GM23338 (cell line): ENCODE measurements around the gene MAD1L1. TPM values are rescaled to one million over a fixed set of nuclear protein-coding genes. Genes with fewer than 3 reads are reported as not detected.

Experiments used
- ATAC-seq: fragments of 200-7000 bp; cut with Tn5 transposase; 3 replicates; pipeline ENCODE4 v1.9.1; 2020
- DNase-seq: peaks from one replicate; pipeline ENCODE4 v3.0.0-alpha.2; 2015; ENCODE audit warnings: low spot score
- H2AFZ ChIP-seq: fragments of 200-600 bp; sonication (generic); 2 replicates; pipeline ENCODE4 v1.8.0; 2016; ENCODE audit warnings: antibody characterized with exemption, mild to moderate bottlenecking, moderate library complexity
- H3F3A ChIP-seq: fragments of 200-600 bp; sonication (generic); replicated peaks from 2 replicates; pipeline ENCODE4 v1.8.0; 2017; ENCODE audit warnings: antibody characterized with exemption, mixed run types, low read depth
- H3K27ac ChIP-seq: fragments of 200-600 bp; sonication (generic); 2 replicates; pipeline ENCODE4 v1.6.1; 2016; ENCODE audit warnings: low read depth
- H3K27me3 ChIP-seq: fragments of 200-600 bp; sonication (generic); 2 replicates; pipeline ENCODE4 v1.8.0; 2016; ENCODE audit warnings: mild to moderate bottlenecking, mixed run types, moderate library complexity; ENCODE audit not compliant: insufficient read depth
- H3K36me3 ChIP-seq: fragments of 200-600 bp; sonication (generic); 2 replicates; pipeline ENCODE4 v1.8.0; 2016; ENCODE audit warnings: mild to moderate bottlenecking; ENCODE audit not compliant: insufficient read depth
- H3K4me1 ChIP-seq: fragments of 200-600 bp; sonication (generic); 2 replicates; pipeline ENCODE4 v1.8.0; 2016; ENCODE audit warnings: mild to moderate bottlenecking, moderate library complexity; ENCODE audit not compliant: insufficient read depth
- H3K4me2 ChIP-seq: fragments of 200-600 bp; sonication (generic); 2 replicates; pipeline ENCODE4 v1.7.1; 2017; ENCODE audit warnings: mixed run types
- H3K4me3 ChIP-seq: fragments of 200-600 bp; sonication (generic); 2 replicates; pipeline ENCODE4 v1.6.1; 2016; ENCODE audit warnings: mixed run types
- H3K79me2 ChIP-seq: fragments of 200-600 bp; sonication (generic); replicated peaks from 2 replicates; pipeline ENCODE4 v1.8.0; 2017; ENCODE audit warnings: mild to moderate bottlenecking; ENCODE audit not compliant: insufficient read depth
- H3K9me2 ChIP-seq: fragments of 200-600 bp; sonication (generic); 2 replicates; pipeline ENCODE4 v1.8.0; 2017; ENCODE audit not compliant: insufficient read depth
- H4K20me1 ChIP-seq: fragments of 200-600 bp; sonication (generic); replicated peaks from 2 replicates; pipeline ENCODE4 v1.8.0; 2017; ENCODE audit warnings: mild to moderate bottlenecking; ENCODE audit not compliant: insufficient read depth
- H3K27ac Mint-ChIP-seq: 2 replicates; pipeline ENCODE4 v1.8.0; 2020; ENCODE audit warnings: inconsistent platforms, mild to moderate bottlenecking, moderate library complexity, mixed read lengths
- H3K27me3 Mint-ChIP-seq: 3 replicates; pipeline ENCODE4 v1.8.0; 2022; ENCODE audit warnings: low read depth, mild to moderate bottlenecking, moderate library complexity, mixed read lengths, inconsistent platforms; ENCODE audit not compliant: insufficient read depth, poor library complexity
- H3K36me3 Mint-ChIP-seq: 3 replicates; pipeline ENCODE4 v1.8.0; 2021; ENCODE audit warnings: low read depth, mild to moderate bottlenecking, inconsistent platforms, moderate library complexity, mixed read lengths
- H3K4me1 Mint-ChIP-seq: 3 replicates; pipeline ENCODE4 v1.8.0; 2020; ENCODE audit warnings: mild to moderate bottlenecking, inconsistent platforms, mixed read lengths
- H3K4me3 Mint-ChIP-seq: 3 replicates; pipeline ENCODE4 v1.8.0; 2021; ENCODE audit warnings: moderate library complexity, mild to moderate bottlenecking, inconsistent platforms, mixed read lengths
- H3K9me3 Mint-ChIP-seq: 3 replicates; pipeline ENCODE4 v1.8.0; 2020; ENCODE audit warnings: moderate library complexity, mild to moderate bottlenecking, inconsistent platforms, mixed read lengths
- CREB1 ChIP-seq: fragments of 250-450 bp; sonication (Bioruptor Pico); IDR thresholded peaks from 2 replicates; pipeline ENCODE4 v1.5.0; 2020; ENCODE audit warnings: low read depth, mild to moderate bottlenecking, moderate library complexity
- EZH2 ChIP-seq: fragments of 200-600 bp; sonication (generic); IDR thresholded peaks from one replicate; pipeline ENCODE4 v1.8.0; 2017; ENCODE audit warnings: antibody characterized with exemption, mild to moderate bottlenecking, low read depth; ENCODE audit not compliant: unreplicated experiment
- EZH2phosphoT487 ChIP-seq: fragments of 200-600 bp; sonication (generic); IDR thresholded peaks from one replicate; pipeline ENCODE4 v1.8.1; 2018; ENCODE audit warnings: antibody characterized with exemption; ENCODE audit not compliant: unreplicated experiment
- JUNB ChIP-seq: IDR thresholded peaks from one replicate; pipeline ENCODE4 v1.6.1; 2016; ENCODE audit warnings: antibody characterized with exemption; ENCODE audit not compliant: unreplicated experiment
- NANOG ChIP-seq: IDR thresholded peaks from 2 replicates; pipeline ENCODE4 v1.6.1; 2016; ENCODE audit warnings: antibody characterized with exemption, borderline replicate concordance
- POLR2AphosphoS5 ChIP-seq: IDR thresholded peaks from 2 replicates; pipeline ENCODE4 v1.6.1; 2016; ENCODE audit warnings: antibody characterized with exemption, low read depth
- STAT1 ChIP-seq: IDR thresholded peaks from one replicate; pipeline ENCODE4 v1.6.1; 2016; ENCODE audit warnings: antibody characterized with exemption; ENCODE audit not compliant: unreplicated experiment
- ZNF114 ChIP-seq: fragments of 250-450 bp; sonication (Bioruptor Pico); IDR thresholded peaks from 2 replicates; pipeline ENCODE4 v1.5.0; 2020; ENCODE audit warnings: mild to moderate bottlenecking, moderate library complexity
- ZNF331 ChIP-seq: fragments of 250-450 bp; sonication (Bioruptor Pico); IDR thresholded peaks from 2 replicates; pipeline ENCODE4 v1.5.0; 2020; ENCODE audit warnings: low read depth, mild to moderate bottlenecking, moderate library complexity
- polyA plus RNA-seq: library from polyadenylated mRNA; unstranded; fragments of >200 nt; fragmentation: Nextera tagmentation; extraction: Ambion mirVana; gene quantifications from 2 replicates; pipeline ENCODE4 v1.2.1, GENCODE V29; 2016
- total RNA-seq: library from RNA; depleted of rRNA; stranded (reverse); fragments of >200 nt; shearing (Covaris generic); gene quantifications from 2 replicates; pipeline ENCODE4 v1.2.3, GENCODE V29; 2014
- TF ChIP-seq, protein P1 (sequence below): IDR thresholded peaks from 2 replicates; pipeline ENCODE4 v1.6.1; 2016; ENCODE audit warnings: antibody characterized with exemption
- TF ChIP-seq, protein P2 (sequence below): fragments of 250-450 bp; sonication (Bioruptor Pico); IDR thresholded peaks from 2 replicates; pipeline ENCODE4 v1.5.0; 2020; ENCODE audit warnings: mild to moderate bottlenecking, moderate library complexity
- TF ChIP-seq, protein P3 (sequence below): IDR thresholded peaks from one replicate; pipeline ENCODE4 v1.6.1; 2018; ENCODE audit warnings: antibody characterized with exemption; ENCODE audit not compliant: unreplicated experiment
- TF ChIP-seq, protein P4 (sequence below), 2 experiments: fragments of 200-600 bp in 1 of 2; sonication (generic) in 1 of 2; conservative IDR thresholded peaks; 2 replicates each; pipeline versions ENCODE4 v1.5.1 to v1.6.1; 2016 to 2017; ENCODE audit warnings: antibody characterized with exemption in 2 of 2, low read depth in 2 of 2, mild to moderate bottlenecking in 2 of 2, moderate library complexity in 1 of 2

The MAD1L1 gene
- total and polyA plus RNA-seq, 2 experiments from 2014 or later = 40.3 to 59.3 TPM

DNA sequence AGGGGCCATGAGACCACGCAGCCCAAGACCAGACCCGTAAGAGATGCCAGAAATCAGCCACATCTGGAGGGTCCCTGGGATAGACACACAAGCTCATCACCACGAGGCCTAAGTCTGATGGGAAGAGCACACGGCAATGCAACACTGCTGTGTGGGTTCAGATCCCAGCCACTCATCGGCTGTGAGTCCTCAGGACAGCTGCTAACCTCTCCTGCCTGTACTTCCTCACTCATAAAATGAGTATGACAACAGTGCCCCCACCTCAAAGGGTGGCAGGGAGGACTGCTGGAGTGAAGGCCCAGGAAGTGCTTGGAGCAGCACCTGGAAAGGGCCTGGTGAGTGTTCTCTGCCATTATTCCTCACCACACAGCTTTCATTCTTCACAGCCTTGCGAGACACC, 60.9 kb downstream of the MAD1L1 start:
- no peak overlapping the region for H3K27ac ChIP-seq
- no peaks in the 10 kb centered on the region for H3K9me3 Mint-ChIP-seq
- H3K4me3 ChIP-seq = no peak overlapping the region
- H4K20me1 ChIP-seq = no peaks in the 10 kb centered on the region
- H3K4me3 Mint-ChIP-seq = no peak overlapping the region
- H3K27me3 Mint-ChIP-seq = peaks cover 9% of the 10 kb centered on the region
- H3K79me2 ChIP-seq = no peaks in the 10 kb centered on the region
- TF ChIP-seq ZNF331 (CRISPR knock-in tag) (no peak), POLR2AphosphoS5 (no peak), EZH2phosphoT487 (no peak), JUNB (no peak), EZH2 (no peak), NANOG (no peak), ZNF114 (CRISPR knock-in tag) (no peak), CREB1 (CRISPR knock-in tag) (no peak), STAT1 (no peak)
- TF ChIP-seq, protein P1, sequence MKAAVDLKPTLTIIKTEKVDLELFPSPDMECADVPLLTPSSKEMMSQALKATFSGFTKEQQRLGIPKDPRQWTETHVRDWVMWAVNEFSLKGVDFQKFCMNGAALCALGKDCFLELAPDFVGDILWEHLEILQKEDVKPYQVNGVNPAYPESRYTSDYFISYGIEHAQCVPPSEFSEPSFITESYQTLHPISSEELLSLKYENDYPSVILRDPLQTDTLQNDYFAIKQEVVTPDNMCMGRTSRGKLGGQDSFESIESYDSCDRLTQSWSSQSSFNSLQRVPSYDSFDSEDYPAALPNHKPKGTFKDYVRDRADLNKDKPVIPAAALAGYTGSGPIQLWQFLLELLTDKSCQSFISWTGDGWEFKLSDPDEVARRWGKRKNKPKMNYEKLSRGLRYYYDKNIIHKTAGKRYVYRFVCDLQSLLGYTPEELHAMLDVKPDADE = no peak
- TF ChIP-seq, protein P2, sequence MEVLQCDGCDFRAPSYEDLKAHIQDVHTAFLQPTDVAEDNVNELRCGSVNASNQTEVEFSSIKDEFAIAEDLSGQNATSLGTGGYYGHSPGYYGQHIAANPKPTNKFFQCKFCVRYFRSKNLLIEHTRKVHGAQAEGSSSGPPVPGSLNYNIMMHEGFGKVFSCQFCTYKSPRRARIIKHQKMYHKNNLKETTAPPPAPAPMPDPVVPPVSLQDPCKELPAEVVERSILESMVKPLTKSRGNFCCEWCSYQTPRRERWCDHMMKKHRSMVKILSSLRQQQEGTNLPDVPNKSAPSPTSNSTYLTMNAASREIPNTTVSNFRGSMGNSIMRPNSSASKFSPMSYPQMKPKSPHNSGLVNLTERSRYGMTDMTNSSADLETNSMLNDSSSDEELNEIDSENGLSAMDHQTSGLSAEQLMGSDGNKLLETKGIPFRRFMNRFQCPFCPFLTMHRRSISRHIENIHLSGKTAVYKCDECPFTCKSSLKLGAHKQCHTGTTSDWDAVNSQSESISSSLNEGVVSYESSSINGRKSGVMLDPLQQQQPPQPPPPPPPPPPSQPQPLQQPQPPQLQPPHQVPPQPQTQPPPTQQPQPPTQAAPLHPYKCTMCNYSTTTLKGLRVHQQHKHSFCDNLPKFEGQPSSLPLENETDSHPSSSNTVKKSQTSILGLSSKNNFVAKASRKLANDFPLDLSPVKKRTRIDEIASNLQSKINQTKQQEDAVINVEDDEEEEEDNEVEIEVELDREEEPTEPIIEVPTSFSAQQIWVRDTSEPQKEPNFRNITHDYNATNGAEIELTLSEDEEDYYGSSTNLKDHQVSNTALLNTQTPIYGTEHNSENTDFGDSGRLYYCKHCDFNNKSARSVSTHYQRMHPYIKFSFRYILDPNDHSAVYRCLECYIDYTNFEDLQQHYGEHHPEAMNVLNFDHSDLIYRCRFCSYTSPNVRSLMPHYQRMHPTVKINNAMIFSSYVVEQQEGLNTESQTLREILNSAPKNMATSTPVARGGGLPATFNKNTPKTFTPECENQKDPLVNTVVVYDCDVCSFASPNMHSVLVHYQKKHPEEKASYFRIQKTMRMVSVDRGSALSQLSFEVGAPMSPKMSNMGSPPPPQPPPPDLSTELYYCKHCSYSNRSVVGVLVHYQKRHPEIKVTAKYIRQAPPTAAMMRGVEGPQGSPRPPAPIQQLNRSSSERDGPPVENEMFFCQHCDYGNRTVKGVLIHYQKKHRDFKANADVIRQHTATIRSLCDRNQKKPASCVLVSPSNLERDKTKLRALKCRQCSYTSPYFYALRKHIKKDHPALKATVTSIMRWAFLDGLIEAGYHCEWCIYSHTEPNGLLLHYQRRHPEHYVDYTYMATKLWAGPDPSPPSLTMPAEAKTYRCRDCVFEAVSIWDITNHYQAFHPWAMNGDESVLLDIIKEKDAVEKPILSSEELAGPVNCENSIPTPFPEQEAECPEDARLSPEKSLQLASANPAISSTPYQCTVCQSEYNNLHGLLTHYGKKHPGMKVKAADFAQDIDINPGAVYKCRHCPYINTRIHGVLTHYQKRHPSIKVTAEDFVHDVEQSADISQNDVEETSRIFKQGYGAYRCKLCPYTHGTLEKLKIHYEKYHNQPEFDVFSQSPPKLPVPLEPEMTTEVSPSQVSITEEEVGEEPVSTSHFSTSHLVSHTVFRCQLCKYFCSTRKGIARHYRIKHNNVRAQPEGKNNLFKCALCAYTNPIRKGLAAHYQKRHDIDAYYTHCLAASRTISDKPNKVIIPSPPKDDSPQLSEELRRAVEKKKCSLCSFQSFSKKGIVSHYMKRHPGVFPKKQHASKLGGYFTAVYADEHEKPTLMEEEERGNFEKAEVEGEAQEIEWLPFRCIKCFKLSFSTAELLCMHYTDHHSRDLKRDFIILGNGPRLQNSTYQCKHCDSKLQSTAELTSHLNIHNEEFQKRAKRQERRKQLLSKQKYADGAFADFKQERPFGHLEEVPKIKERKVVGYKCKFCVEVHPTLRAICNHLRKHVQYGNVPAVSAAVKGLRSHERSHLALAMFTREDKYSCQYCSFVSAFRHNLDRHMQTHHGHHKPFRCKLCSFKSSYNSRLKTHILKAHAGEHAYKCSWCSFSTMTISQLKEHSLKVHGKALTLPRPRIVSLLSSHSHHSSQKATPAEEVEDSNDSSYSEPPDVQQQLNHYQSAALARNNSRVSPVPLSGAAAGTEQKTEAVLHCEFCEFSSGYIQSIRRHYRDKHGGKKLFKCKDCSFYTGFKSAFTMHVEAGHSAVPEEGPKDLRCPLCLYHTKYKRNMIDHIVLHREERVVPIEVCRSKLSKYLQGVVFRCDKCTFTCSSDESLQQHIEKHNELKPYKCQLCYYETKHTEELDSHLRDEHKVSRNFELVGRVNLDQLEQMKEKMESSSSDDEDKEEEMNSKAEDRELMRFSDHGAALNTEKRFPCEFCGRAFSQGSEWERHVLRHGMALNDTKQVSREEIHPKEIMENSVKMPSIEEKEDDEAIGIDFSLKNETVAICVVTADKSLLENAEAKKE (CRISPR knock-in tag) = no peak
- TF ChIP-seq, protein P3, sequence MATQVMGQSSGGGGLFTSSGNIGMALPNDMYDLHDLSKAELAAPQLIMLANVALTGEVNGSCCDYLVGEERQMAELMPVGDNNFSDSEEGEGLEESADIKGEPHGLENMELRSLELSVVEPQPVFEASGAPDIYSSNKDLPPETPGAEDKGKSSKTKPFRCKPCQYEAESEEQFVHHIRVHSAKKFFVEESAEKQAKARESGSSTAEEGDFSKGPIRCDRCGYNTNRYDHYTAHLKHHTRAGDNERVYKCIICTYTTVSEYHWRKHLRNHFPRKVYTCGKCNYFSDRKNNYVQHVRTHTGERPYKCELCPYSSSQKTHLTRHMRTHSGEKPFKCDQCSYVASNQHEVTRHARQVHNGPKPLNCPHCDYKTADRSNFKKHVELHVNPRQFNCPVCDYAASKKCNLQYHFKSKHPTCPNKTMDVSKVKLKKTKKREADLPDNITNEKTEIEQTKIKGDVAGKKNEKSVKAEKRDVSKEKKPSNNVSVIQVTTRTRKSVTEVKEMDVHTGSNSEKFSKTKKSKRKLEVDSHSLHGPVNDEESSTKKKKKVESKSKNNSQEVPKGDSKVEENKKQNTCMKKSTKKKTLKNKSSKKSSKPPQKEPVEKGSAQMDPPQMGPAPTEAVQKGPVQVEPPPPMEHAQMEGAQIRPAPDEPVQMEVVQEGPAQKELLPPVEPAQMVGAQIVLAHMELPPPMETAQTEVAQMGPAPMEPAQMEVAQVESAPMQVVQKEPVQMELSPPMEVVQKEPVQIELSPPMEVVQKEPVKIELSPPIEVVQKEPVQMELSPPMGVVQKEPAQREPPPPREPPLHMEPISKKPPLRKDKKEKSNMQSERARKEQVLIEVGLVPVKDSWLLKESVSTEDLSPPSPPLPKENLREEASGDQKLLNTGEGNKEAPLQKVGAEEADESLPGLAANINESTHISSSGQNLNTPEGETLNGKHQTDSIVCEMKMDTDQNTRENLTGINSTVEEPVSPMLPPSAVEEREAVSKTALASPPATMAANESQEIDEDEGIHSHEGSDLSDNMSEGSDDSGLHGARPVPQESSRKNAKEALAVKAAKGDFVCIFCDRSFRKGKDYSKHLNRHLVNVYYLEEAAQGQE = no peak
- TF ChIP-seq, protein P4, sequence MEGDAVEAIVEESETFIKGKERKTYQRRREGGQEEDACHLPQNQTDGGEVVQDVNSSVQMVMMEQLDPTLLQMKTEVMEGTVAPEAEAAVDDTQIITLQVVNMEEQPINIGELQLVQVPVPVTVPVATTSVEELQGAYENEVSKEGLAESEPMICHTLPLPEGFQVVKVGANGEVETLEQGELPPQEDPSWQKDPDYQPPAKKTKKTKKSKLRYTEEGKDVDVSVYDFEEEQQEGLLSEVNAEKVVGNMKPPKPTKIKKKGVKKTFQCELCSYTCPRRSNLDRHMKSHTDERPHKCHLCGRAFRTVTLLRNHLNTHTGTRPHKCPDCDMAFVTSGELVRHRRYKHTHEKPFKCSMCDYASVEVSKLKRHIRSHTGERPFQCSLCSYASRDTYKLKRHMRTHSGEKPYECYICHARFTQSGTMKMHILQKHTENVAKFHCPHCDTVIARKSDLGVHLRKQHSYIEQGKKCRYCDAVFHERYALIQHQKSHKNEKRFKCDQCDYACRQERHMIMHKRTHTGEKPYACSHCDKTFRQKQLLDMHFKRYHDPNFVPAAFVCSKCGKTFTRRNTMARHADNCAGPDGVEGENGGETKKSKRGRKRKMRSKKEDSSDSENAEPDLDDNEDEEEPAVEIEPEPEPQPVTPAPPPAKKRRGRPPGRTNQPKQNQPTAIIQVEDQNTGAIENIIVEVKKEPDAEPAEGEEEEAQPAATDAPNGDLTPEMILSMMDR (conservative IDR thresholded peaks at IDR 0.05; ENCODE audit: low read depth in 2 of 2) = no peak
- no peaks in the 10 kb centered on the region for H3F3A ChIP-seq
- no peaks in the 10 kb centered on the region for H3K4me1 ChIP-seq
- H3K27ac Mint-ChIP-seq = peak overlapping the region; percentile 49; the same call in 1 of the 2 replicates
- ATAC-seq = no peak
- no peaks in the 10 kb centered on the region for H3K36me3 ChIP-seq
- peaks cover 26% of the 10 kb centered on the region; the same call in 2 of the 3 replicates for H3K36me3 Mint-ChIP-seq
- peaks cover 18% of the 10 kb centered on the region for H3K4me1 Mint-ChIP-seq
- no peaks in the 10 kb centered on the region for H3K27me3 ChIP-seq
- no peaks in the 10 kb centered on the region for H3K9me2 ChIP-seq
- no peak overlapping the region for H3K4me2 ChIP-seq
- DNase-seq = no peak
- no peak overlapping the region for H2AFZ ChIP-seq
